Testis (tissue), 3 donors: ENCODE results near the gene RUNX3. TPM values are rescaled to one million over a fixed set of nuclear protein-coding genes. Genes with fewer than 3 reads are reported as not detected.

Experiments used
- DNase-seq: peaks from one replicate; pipeline ENCODE4 v3.0.0-alpha.2; 2019
- H3K27ac ChIP-seq, 2 donors: fragments of 200-600 bp; sonication (generic); one replicate each; pipeline ENCODE4 v1.5.1; 2019
- H3K27me3 ChIP-seq: fragments of 200-600 bp; sonication (generic); one replicate; pipeline ENCODE4 v1.5.1; 2019
- H3K36me3 ChIP-seq: fragments of 200-600 bp; sonication (generic); one replicate; pipeline ENCODE4 v1.5.1; 2017; ENCODE audit warnings: low read depth; ENCODE audit errors: missing control alignments
- H3K4me1 ChIP-seq: fragments of 200-600 bp; sonication (generic); one replicate; pipeline ENCODE4 v1.5.1; 2019
- H3K4me3 ChIP-seq, 2 donors: fragments of 200-600 bp; sonication (generic); one replicate each; pipeline ENCODE4 v1.5.1; 2017 to 2019
- H3K9me3 ChIP-seq: fragments of 200-600 bp; sonication (generic); one replicate; pipeline ENCODE4 v1.5.1; 2017
- CTCF ChIP-seq, 3 experiments: fragments of 450-650 bp in 2 of 3; fragments of 200-600 bp in 1 of 3; sonication (generic) in 1 of 3; IDR thresholded peaks; one replicate each; pipeline ENCODE4 v1.5.1; 2016 to 2019; ENCODE audit warnings: antibody characterized with exemption in 3 of 3, mild to moderate bottlenecking in 2 of 3, moderate library complexity in 1 of 3
- POLR2A ChIP-seq: fragments of 450-650 bp; IDR thresholded peaks from one replicate; pipeline ENCODE4 v1.6.1; 2017; ENCODE audit warnings: antibody characterized with exemption, mild to moderate bottlenecking, moderate library complexity
- WGBS, 2 donors: methylation state at CpG; one replicate each; pipeline ENCODE4 v1.1.5; 2018; 5-methylcytosine and 5-hydroxymethylcytosine counted together
- intact Hi-C: fragments of 100-400 bp; cut with DNase I; formaldehyde crosslinking; loops from one replicate; pipeline ENCODE4 v1.15.1; 2023; ENCODE audit warnings: low total_unique reads
- polyA plus RNA-seq: library from polyadenylated mRNA; stranded (reverse); fragments of 350-450 nt; fragmentation: Illumina TruSeq; extraction: RNeasy Lipid Tissue Mini Kit (QIAGEN cat#74804); gene quantifications from one replicate; pipeline ENCODE4 v1.2.3, GENCODE V29; 2014; ENCODE audit warnings: low read depth, low replicate concordance; ENCODE audit not compliant: insufficient read depth
- total RNA-seq, 2 donors: library from RNA; depleted of rRNA; stranded (reverse); fragments of >200 nt; gene quantifications; one replicate each; pipeline ENCODE4 v1.2.3, GENCODE V29; 2016

Gene RUNX3
- total and polyA plus RNA-seq, 3 donors from 2014 or later, result 5.1 to 6.4 (median 5.7) TPM

- no peak overlapping the region for H3K27ac ChIP-seq
- H3K4me1 ChIP-seq, result no peaks in the 10 kb centered on the region
- intact Hi-C loops, result no loop called here
- no peak for DNase-seq
- no peaks in the 10 kb centered on the region for H3K9me3 ChIP-seq
- TF ChIP-seq POLR2A (no peak), CTCF (IDR thresholded peaks at IDR 0.05) (no peak)
- H3K36me3 ChIP-seq, result no peaks in the 10 kb centered on the region
- no peaks in the 10 kb centered on the region for H3K27me3 ChIP-seq
- 84 to 89% methylated on average over 5 to 8 of the region's 8 CpGs for WGBS, 2 donors
- H3K4me3 ChIP-seq, result no peak overlapping the region
Observed at GRCh38 chr1:24955779-24956365, 25.8 kb upstream of the RUNX3 start.

- intact Hi-C loops, result no loop called here
- TF ChIP-seq CTCF (IDR thresholded peaks at IDR 0.05), result no peak
Observed at GRCh38 chr1:24955161-24955560, 25.1 kb upstream of the RUNX3 start.

GRCh38 chr1:24954631-24955030, 24.6 kb upstream of the RUNX3 start:
- no peaks in the 10 kb centered on the region for H3K36me3 ChIP-seq
- H3K9me3 ChIP-seq, result no peaks in the 10 kb centered on the region
- no peak overlapping the region for H3K4me3 ChIP-seq
- no peaks in the 10 kb centered on the region for H3K27me3 ChIP-seq
- no peak for DNase-seq
- WGBS, 2 donors, result 88 to 93% methylated on average over 11 of the region's 11 CpGs
- TF ChIP-seq CTCF (IDR thresholded peaks at IDR 0.05) (no peak), POLR2A (no peak)
- H3K27ac ChIP-seq, result no peak overlapping the region
- H3K4me1 ChIP-seq, result no peaks in the 10 kb centered on the region
- intact Hi-C loops, result no loop called here

More at GRCh38 chr1:24955161-24955560, 25.1 kb upstream of the RUNX3 start:
- Histone ChIP-seq H3K9me3 (no peaks in the 10 kb centered on the region), H3K36me3 (no peaks in the 10 kb centered on the region), H3K4me1 (no peaks in the 10 kb centered on the region), H3K27ac (no peak overlapping the region), H3K27me3 (no peaks in the 10 kb centered on the region), H3K4me3 (no peak overlapping the region)
- WGBS, 2 donors, result 74 to 76% methylated on average over 5 of the region's 5 CpGs
- DNase-seq, result no peak

GRCh38 chr1:24954022-24954421, 23.9 kb upstream of the RUNX3 start:
- no peak overlapping the region for H3K27ac ChIP-seq
- 87 to 94% methylated on average over 6 of the region's 6 CpGs for WGBS, 2 donors

More at GRCh38 chr1:24954022-24954421, 23.9 kb upstream of the RUNX3 start:
- intact Hi-C loops, result no loop called here
- H3K4me1 ChIP-seq, result no peaks in the 10 kb centered on the region
- H3K36me3 ChIP-seq, result no peaks in the 10 kb centered on the region
- no peak for DNase-seq
- TF ChIP-seq POLR2A, result no peak
- TF ChIP-seq CTCF (IDR thresholded peaks at IDR 0.05), result no peak
- H3K9me3 ChIP-seq, result no peaks in the 10 kb centered on the region
- no peaks in the 10 kb centered on the region for H3K27me3 ChIP-seq
- no peak overlapping the region for H3K4me3 ChIP-seq
